HG03060 (cell line): Measurements from ENCODE around the gene RUFY4.
"Not testable (repeated sequence)": the region's sequence is repeated elsewhere in the genome, so short reads cannot be mapped to it uniquely, and the experiment has no call there.

Experiments
- ATAC-seq: cut with Tn5 transposase; IDR thresholded peaks from one replicate; pipeline ENCODE4 v1.9.1; 2021; ENCODE audit warnings: low read depth, moderate number of reproducible peaks; ENCODE audit not compliant: unreplicated experiment

Gene RUFY4

GRCh38 chr2:218030409-218031195 is 38.5 kb upstream of the RUFY4 start:
- ATAC-seq = no peak

DNA sequence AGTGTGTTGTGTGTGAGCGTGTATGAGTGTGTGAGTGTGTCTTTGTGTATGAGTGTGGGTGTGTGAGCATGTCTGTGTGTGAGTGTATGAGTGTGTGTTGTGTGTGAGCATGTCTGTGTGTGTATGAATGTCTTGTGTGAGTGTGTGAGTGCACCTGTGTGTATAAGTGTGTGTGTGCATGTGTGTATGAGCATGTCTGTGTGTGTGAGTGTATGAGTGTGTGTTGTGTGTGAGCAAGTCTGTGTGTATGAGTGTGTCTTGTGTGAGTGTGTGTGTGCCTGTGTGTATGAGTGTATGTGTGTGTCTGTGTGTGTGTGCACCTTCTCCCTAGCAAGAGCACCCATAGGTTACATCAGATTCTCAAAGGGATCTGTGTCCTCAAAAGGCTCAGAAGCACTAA is 37.8 kb upstream of the RUFY4 start:
- no peak for ATAC-seq

GRCh38 chr2:218031771-218032257 is 37.2 kb upstream of the RUFY4 start:
- no peak for ATAC-seq

DNA sequence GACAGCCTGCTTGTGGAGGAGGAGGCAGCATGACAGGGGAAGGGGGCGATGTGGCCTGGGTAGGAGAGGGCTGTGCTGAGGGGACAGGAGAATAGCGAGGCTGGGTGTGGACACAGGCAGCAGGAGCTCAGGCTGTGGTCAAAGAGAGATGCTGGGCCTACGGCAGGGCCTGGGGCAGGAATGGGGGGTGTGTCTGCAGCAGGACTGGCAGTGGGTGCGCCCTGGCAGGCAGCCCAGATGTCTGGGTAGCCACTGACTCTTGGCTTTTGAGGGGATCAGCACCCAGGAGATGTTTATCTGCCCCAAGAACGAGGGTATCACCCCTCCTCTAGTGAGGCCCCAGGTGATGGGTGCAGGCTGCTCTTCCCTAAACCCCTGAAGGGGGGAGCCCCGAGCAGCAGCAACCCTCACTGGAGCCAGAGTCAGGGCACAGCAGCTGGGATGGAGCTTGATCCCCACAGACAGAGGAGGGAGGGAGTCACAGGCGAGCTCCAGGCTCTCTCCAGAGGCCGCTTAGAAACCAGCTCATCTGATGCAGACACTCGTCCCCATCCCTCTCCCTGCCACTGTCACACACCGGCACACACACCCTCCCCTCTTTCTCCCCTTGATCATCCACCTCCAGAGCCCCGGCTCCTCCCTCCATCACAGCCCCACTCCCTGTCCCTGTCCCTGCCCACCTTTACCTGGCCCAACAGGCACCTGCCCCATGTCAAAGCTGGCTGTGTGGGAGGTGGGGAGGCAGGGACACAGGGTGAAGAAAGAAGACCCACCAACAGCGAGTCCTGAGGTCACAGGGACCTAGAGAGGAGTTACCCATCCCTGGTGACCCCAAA is 36.5 kb upstream of the RUFY4 start:
- no peak for ATAC-seq

GRCh38 chr2:218033208-218033589 is 35.9 kb upstream of the RUFY4 start:
- no peak for ATAC-seq

GRCh38 chr2:218033590-218034496 is 35.2 kb upstream of the RUFY4 start:
- ATAC-seq = no peak

- ATAC-seq = peak; percentile 57
Observed at GRCh38 chr2:218034497-218035213, 34.4 kb upstream of the RUFY4 start.

DNA sequence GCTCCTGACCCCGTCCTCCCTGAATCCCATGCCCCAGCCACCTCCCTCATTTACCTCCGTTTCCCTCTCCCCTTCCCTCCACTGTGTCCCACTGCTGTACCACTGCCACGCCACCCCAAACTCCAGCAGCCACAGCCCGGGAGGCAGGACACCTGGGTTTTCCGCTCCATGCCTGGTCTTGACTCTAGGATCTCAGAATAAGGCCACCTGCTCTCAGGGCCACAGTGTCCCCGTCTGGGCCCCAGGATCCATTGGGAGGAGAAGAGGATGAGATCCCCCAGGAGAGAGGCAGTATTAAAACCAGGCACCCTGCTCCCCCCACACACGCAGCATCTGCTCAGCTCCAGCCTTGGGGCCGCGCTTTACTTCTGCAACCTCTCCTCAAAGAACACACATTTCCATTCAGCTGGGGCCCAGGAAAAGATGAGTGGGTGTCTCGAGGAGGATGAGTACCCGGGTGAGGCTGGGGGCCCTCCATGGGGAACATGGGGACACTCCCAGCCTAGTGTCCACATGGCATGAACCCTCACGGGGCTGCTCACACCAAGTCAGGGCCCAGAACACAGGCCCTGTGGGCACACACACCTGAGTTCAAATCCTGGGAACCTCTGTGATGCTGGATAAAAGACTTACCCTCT is 33.5 kb upstream of the RUFY4 start:
- no peak for ATAC-seq

DNA sequence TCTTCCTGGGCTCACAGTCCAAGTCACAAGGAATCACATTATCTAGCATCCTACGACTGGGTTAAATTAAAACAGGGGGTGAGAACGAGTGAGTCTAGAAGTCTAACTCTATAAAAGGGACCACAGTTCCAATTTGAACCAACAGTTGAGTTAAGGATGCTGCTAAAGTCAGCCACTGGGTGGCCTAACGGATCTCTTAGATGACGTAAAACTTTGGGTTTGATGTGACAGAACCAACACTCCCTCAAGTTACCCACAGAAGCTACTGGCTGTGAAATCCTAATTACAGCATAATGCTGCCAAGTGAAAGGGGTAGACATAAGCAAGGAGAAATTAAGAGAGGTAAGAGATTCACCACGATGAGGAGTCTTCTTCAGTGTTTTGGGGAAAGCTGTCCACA is 32.7 kb upstream of the RUFY4 start:
- ATAC-seq = no peak

DNA sequence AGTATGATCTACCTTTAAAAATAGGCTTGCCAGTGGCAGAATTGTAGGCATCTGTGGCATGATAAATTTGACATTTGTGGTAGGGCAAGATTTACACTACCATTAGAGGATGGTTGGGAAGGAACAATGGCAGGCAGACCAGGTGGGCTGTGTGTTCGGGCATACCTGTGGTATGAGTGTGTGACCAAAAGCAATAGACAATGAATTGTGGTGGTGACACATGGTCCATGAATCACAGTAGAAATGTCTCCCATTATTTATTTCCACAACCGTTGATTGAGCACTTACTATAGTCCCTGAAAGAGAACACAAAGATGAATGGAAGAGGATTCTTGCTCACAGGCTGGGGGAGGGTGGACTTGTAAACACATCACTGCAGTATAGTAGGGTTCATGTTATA is 29.9 kb upstream of the RUFY4 start:
- no peak for ATAC-seq

DNA sequence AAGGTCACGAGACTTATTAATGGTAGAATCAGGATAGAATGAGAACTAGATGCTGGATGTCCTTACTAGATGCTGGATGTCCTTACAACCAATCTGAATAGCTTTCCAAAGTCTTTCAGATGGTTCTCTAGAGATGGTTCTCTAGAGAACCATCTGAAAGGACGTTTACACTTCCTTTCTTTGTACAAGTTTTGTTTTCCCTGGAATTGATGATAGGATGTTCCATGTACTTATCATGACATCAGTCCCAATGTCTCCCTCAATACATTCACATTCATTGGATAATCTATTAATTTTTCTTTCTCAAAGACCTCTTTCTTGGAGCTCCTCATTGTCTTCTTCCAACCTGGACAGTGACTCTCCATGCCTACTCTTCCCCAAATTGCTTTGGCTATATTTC is 28.2 kb upstream of the RUFY4 start:
- no peak for ATAC-seq

DNA sequence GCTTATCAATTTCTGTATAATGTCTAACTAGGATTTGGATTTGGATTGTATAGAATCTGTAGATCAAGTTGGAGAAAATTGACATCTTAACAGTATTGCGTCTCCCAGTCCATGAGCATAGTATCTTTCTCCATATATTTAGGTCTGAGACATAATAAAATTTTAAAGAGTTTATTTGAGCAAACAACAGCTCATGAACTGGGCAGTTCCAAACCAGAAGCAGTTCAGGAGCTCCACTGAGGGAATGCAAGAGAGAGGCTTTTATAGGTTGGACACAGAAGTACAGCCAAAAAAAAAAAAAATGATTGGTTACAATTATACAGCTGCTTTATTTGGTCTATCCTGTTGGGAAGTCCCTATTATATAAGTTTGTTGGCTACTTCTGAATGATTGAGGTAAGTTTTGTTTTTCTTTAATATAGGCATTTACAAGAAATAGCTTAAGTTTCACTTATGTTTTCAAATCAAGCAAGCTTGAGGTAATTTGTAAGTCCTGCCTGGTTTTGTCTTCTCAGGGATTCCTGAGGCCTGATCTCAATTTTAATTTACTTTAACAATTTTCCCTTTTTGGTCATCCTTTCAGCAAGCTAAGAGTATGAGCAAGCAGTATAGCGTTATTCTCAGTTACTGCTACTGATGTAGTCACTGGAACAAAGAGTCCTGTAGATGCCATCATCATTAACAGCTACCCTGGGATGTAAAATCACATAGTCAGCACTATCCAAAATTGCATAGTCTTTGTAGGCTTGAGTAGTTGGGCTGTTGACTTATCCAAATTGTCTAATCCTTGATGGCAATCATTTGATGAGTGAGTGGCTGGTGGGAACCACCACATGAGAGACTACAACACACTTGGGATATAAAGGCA is 27.5 kb upstream of the RUFY4 start:
- no peak for ATAC-seq

- no peak for ATAC-seq
Observed at GRCh38 chr2:218043100-218043499, 26.0 kb upstream of the RUFY4 start.

DNA sequence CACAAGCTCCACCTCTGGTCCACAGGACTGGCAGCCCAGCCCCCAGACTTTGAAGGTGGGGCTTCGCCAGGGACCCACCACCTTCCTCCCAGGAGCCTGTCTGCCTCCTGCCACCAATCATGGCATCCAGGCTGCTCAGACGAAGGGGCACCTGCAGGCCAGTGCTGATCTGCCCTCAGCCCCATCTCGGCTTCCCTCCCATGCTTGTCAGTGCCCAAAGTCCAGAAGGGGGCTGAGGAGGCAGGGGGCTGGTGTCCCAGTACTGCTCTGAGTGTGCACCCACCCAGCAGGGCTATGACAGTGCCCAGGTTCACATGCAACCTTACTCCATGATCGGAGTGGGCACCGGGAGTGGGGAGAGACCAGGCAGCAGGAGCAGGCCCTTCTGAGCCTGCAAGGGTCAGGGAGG is 25.3 kb upstream of the RUFY4 start:
- ATAC-seq = no peak

GRCh38 chr2:218044599-218044998 is 24.5 kb upstream of the RUFY4 start:
- ATAC-seq = not testable (repeated sequence)

DNA sequence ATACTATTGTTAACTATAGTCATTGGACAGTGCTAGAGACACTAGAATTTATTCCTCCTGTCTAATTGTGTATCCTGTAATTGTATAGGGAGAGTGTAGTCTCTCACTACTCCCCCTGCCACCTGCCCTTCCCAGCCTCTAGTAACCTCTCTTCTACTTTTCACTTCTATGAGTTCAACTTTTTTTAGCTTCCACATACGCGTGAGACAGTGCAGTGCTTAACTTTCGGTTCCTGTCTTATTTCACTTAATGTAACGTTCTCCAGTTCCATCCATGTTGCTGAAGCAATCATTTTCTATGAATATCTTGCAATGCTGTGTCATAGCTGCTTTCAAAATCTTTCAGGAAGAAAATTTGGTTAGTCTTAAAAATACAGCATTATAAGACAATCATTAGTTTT is 22.8 kb upstream of the RUFY4 start:
- no peak for ATAC-seq

DNA sequence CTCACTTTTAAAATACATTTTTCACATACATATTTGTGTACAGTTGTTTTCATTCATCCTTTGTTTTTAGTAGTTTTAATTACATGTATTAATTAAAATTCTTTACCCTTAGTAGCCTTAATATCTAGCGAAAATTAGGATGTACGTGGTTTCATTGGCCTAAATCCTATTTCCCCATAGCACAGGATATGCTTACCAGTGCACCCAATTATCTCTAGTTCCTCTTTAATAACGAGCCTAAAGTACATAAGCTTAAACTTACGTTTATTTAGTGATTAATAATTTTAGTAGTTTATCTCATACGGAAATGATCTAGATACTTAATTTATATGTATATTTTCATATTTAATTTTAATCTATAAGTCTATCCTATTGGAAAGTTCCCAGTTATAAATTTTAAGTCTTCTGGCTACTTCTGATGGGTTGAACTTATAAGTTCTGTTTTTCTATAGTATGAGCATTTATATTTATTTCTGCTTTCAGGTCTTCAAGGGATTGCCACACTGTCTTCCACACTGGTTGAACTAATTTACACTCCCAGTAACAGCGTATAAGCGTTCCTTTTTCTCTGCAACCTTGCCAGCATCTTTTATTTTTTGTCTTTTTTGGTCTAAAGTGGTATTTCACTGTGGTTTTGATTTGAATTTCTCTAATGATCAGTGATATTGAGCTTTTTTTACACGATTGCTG is 21.4 kb upstream of the RUFY4 start:
- no peak for ATAC-seq

GRCh38 chr2:218051903-218052302 is 17.1 kb upstream of the RUFY4 start:
- no peak for ATAC-seq
